ENCODE data around the gene SH3GL3.

DNA sequence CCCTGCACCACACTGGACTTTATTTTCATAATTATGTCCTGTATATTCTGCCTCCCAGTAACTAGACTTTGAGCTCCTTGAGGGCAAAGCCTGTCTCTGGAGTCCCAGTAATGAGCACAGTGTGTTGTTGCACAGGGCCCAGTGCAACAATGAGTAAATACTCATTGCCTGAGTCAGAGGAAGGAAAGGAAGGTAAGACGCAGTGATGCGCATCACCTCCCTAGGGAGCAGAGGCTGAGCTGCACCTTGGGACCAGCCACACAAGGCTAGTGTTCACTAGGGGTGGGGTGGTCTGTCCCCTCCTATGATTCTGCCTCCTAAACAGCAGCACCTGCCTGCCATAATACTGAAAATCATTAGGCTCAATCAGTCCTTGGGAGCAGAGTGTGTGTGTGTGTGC is 120.2 kb downstream of the SH3GL3 start:
- TF ChIP-seq, protein P1, sequence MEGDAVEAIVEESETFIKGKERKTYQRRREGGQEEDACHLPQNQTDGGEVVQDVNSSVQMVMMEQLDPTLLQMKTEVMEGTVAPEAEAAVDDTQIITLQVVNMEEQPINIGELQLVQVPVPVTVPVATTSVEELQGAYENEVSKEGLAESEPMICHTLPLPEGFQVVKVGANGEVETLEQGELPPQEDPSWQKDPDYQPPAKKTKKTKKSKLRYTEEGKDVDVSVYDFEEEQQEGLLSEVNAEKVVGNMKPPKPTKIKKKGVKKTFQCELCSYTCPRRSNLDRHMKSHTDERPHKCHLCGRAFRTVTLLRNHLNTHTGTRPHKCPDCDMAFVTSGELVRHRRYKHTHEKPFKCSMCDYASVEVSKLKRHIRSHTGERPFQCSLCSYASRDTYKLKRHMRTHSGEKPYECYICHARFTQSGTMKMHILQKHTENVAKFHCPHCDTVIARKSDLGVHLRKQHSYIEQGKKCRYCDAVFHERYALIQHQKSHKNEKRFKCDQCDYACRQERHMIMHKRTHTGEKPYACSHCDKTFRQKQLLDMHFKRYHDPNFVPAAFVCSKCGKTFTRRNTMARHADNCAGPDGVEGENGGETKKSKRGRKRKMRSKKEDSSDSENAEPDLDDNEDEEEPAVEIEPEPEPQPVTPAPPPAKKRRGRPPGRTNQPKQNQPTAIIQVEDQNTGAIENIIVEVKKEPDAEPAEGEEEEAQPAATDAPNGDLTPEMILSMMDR (IDR thresholded peaks at IDR 0.05), result no peak
- TF ChIP-seq ZFX (IDR thresholded peaks at IDR 0.05; ENCODE audit: borderline replicate concordance), result no peak

All from 22Rv1 (cell line).